Tibial nerve (tissue), 4 donors: ENCODE results near the gene NUP98. TPM values are rescaled to one million over a fixed set of nuclear protein-coding genes. Genes with fewer than 3 reads are reported as not detected.
"Not testable (repeated sequence)": the region's sequence is repeated elsewhere in the genome, so short reads cannot be mapped to it uniquely, and the experiment has no call there.

Experiments used
- DNase-seq, 2 donors: peaks; one replicate each; pipeline ENCODE4 v3.0.0-alpha.2; 2019; ENCODE audit warnings: low spot score in 2 of 2
- H3K27ac ChIP-seq, 4 donors: fragments of 200-600 bp; sonication (generic) in 3 of 4; one replicate each; pipeline ENCODE4 v1.5.1; 2017 to 2019; ENCODE audit warnings: mild to moderate bottlenecking in 1 of 4
- H3K27me3 ChIP-seq, 2 donors: fragments of 200-600 bp; sonication (generic) in 1 of 2; one replicate each; pipeline versions ENCODE4 v1.5.1 to v1.6.0; 2017 to 2019
- H3K36me3 ChIP-seq, 3 donors: fragments of 200-600 bp; sonication (generic); one replicate each; pipeline ENCODE4 v1.5.1; 2018 to 2019
- H3K4me1 ChIP-seq, 4 donors: fragments of 200-600 bp; sonication (generic) in 3 of 4; one replicate each; pipeline ENCODE4 v1.5.1; 2017 to 2019
- H3K4me3 ChIP-seq, 4 donors: fragments of 200-600 bp; sonication (generic) in 3 of 4; one replicate each; pipeline ENCODE4 v1.5.1; 2017 to 2019; ENCODE audit warnings: mild to moderate bottlenecking in 1 of 4, moderate library complexity in 1 of 4
- H3K9me3 ChIP-seq, 4 donors: fragments of 200-600 bp; sonication (generic) in 3 of 4; one replicate each; pipeline ENCODE4 v1.5.1; 2017 to 2019
- CTCF ChIP-seq, 5 experiments: fragments of 200-600 bp in 3 of 5; fragments of 450-650 bp in 2 of 5; sonication (generic) in 3 of 5; IDR thresholded peaks; one replicate each; pipeline ENCODE4 v1.5.1; 2016 to 2019; ENCODE audit warnings: antibody characterized with exemption in 5 of 5, mild to moderate bottlenecking in 3 of 5, moderate library complexity in 2 of 5
- EP300 ChIP-seq, 2 donors: sonication (generic); formaldehyde crosslinking; IDR thresholded peaks; one replicate each; pipeline ENCODE4 v1.6.1; 2017; ENCODE audit warnings: antibody characterized with exemption in 2 of 2, mild to moderate bottlenecking in 1 of 2
- POLR2A ChIP-seq, 2 donors: fragments of 450-650 bp; IDR thresholded peaks; one replicate each; pipeline ENCODE4 v1.6.1; 2017; ENCODE audit warnings: antibody characterized with exemption in 2 of 2, mild to moderate bottlenecking in 2 of 2, moderate library complexity in 2 of 2
- WGBS, 2 donors: methylation state at CpG; one replicate each; pipeline ENCODE4 v1.1.5; 2018; 5-methylcytosine and 5-hydroxymethylcytosine counted together
- total RNA-seq, 4 donors: library from RNA; depleted of rRNA; stranded (reverse); fragments of >200 nt; gene quantifications; one replicate each; pipeline ENCODE4 v1.1.0, GENCODE V29; 2016

The NUP98 gene
- total RNA-seq, 4 donors from 2014 or later: 75.3 to 193 (median 115) TPM

GRCh38 chr11:3655547-3655946 lies 141.8 kb downstream of the NUP98 start:
- TF ChIP-seq EP300 (IDR thresholded peaks at IDR 0.05) (no peak), POLR2A (IDR thresholded peaks at IDR 0.05) (no peak), CTCF (IDR thresholded peaks at IDR 0.05) (no peak)
- Histone ChIP-seq H3K9me3 (no peaks in the 10 kb centered on the region), H3K4me3 (no peak overlapping the region), H3K27ac (no peak overlapping the region), H3K4me1 (no peaks in the 10 kb centered on the region), H3K36me3 (no peaks in the 10 kb centered on the region), H3K27me3 (no peaks in the 10 kb centered on the region)
- 84 to 91% methylated on average over 3 of the region's 3 CpGs for WGBS, 2 donors
- DNase-seq: no peak

GRCh38 chr11:3652514-3652913 lies 144.8 kb downstream of the NUP98 start:
- 56 to 94% methylated on average over 3 of the region's 3 CpGs for WGBS, 2 donors
- H3K9me3 ChIP-seq, DNase-seq, H3K4me3 ChIP-seq, H3K4me1 ChIP-seq, H3K27ac ChIP-seq, H3K36me3 ChIP-seq: not testable (repeated sequence)
- H3K27me3 ChIP-seq: peaks cover 0 to 11% of the 10 kb centered on the region in 2 donors

- H3K4me3 ChIP-seq, DNase-seq, H3K36me3 ChIP-seq, H3K9me3 ChIP-seq, H3K4me1 ChIP-seq, H3K27ac ChIP-seq: not testable (repeated sequence)
- WGBS, 2 donors: 22 to 26% methylated on average over 9 of the region's 9 CpGs
- peaks cover 0 to 33% of the 10 kb centered on the region in 2 donors for H3K27me3 ChIP-seq
Observed at GRCh38 chr11:3649374-3649773, 148.0 kb downstream of the NUP98 start.

- WGBS, 2 donors: 75 to 81% methylated on average over 13 of the region's 13 CpGs
- H3K9me3 ChIP-seq, H3K4me3 ChIP-seq, H3K36me3 ChIP-seq, DNase-seq, H3K27ac ChIP-seq, H3K4me1 ChIP-seq: not testable (repeated sequence)
- H3K27me3 ChIP-seq: peaks cover 0 to 38% of the 10 kb centered on the region in 2 donors
Observed at GRCh38 chr11:3648843-3649242, 148.5 kb downstream of the NUP98 start.

- DNase-seq: no peak
- 84 to 90% methylated on average over 7 of the region's 7 CpGs for WGBS, 2 donors
Observed at GRCh38 chr11:3645552-3645951, 151.8 kb downstream of the NUP98 start.

GRCh38 chr11:3644817-3645235 lies 152.5 kb downstream of the NUP98 start, which contains the start of gene ART1:
TSS of gene ART1 (plus strand) at chr11:3645128. CDS start at chr11:3659214, 14,086 bp downstream.
- Histone ChIP-seq H3K4me1 (peaks cover 0 to 21% (median 8%) of the 10 kb centered on the region in 4 donors), H3K9me3 (no peaks in the 10 kb centered on the region), H3K27me3 (peaks cover 0 to 61% of the 10 kb centered on the region in 2 donors), H3K36me3 (no peaks in the 10 kb centered on the region), H3K27ac (no peak within 1 kb of the TSS), H3K4me3 (no peak within 1 kb of the TSS)
- WGBS, 2 donors: 60 to 76% methylated on average over 4 of the region's 4 CpGs
- no peak for DNase-seq
- TF ChIP-seq EP300 (IDR thresholded peaks at IDR 0.05) (no peak), CTCF (IDR thresholded peaks at IDR 0.05) (no peak), POLR2A (IDR thresholded peaks at IDR 0.05) (no peak)

More at GRCh38 chr11:3645552-3645951, 151.8 kb downstream of the NUP98 start:
- Histone ChIP-seq H3K27ac (no peak overlapping the region), H3K9me3 (no peaks in the 10 kb centered on the region), H3K36me3 (no peaks in the 10 kb centered on the region), H3K4me1 (peaks cover 0 to 21% (median 8%) of the 10 kb centered on the region in 4 donors), H3K27me3 (peaks cover 0 to 61% of the 10 kb centered on the region in 2 donors), H3K4me3 (no peak overlapping the region)
- TF ChIP-seq CTCF (IDR thresholded peaks at IDR 0.05): no peak
- no peak for TF ChIP-seq EP300 (IDR thresholded peaks at IDR 0.05)
- TF ChIP-seq POLR2A (IDR thresholded peaks at IDR 0.05): no peak

- H3K4me1 ChIP-seq: peaks cover 0 to 21% (median 8%) of the 10 kb centered on the region in 4 donors
- H3K36me3 ChIP-seq, H3K9me3 ChIP-seq, DNase-seq: not testable (repeated sequence)
- peak overlapping the region in 2 of 4 donors; percentile 44 to 55 for H3K4me3 ChIP-seq
- 46% methylated on average over 11 of the region's 11 CpGs for WGBS, 2 donors
- H3K27me3 ChIP-seq: peaks cover 0 to 54% of the 10 kb centered on the region in 2 donors
- peak overlapping the region in 1 of 4 donors; percentile 52 for H3K27ac ChIP-seq
Observed at GRCh38 chr11:3643102-3643546, 154.2 kb downstream of the NUP98 start.
